ENCODE measurements around the gene IFIT3.
"Not testable (repeated sequence)": the region's sequence is repeated elsewhere in the genome, so short reads cannot be mapped to it uniquely, and the experiment has no call there.

The IFIT3 gene

GRCh38 chr10:89327803-89328441, at the start of gene IFIT3:
Gene IFIT3 (plus strand): TSS chr10:89327997. CDS start chr10:89328074, 77 bp downstream.
- DNase-seq (ENCODE audit: low read depth): peak; percentile 88

GRCh38 chr10:89278034-89278535, 49.7 kb upstream of the IFIT3 start:
- peak; percentile 98 for DNase-seq (ENCODE audit: low read depth)

- no peak for DNase-seq (ENCODE audit: low read depth)
These were observed 48.9 kb upstream of the IFIT3 start for GRCh38 chr10:89278900-89279392.

GRCh38 chr10:89279421-89279869, 48.4 kb upstream of the IFIT3 start:
- DNase-seq (ENCODE audit: low read depth): peak; percentile 76

GRCh38 chr10:89280508-89280907, 47.3 kb upstream of the IFIT3 start:
- DNase-seq (ENCODE audit: low read depth): no peak

- no peak for DNase-seq (ENCODE audit: low read depth)
These were observed 46.0 kb upstream of the IFIT3 start for GRCh38 chr10:89281606-89282395.

GRCh38 chr10:89283025-89283935, 44.5 kb upstream of the IFIT3 start:
- DNase-seq (ENCODE audit: low read depth): peak; percentile 62

- peak; percentile 90 for DNase-seq (ENCODE audit: low read depth)
These were observed 43.8 kb upstream of the IFIT3 start for GRCh38 chr10:89283936-89284475.

GRCh38 chr10:89284711-89285110, 43.1 kb upstream of the IFIT3 start:
- DNase-seq (ENCODE audit: low read depth): not testable (repeated sequence)

- DNase-seq (ENCODE audit: low read depth): peak; percentile 50
These were observed 42.5 kb upstream of the IFIT3 start for GRCh38 chr10:89285303-89285702.

GRCh38 chr10:89294721-89295239, 33.0 kb upstream of the IFIT3 start:
- no peak for DNase-seq (ENCODE audit: low read depth)

GRCh38 chr10:89295597-89295996, 32.2 kb upstream of the IFIT3 start:
- peak; percentile 95 for DNase-seq (ENCODE audit: low read depth)

- DNase-seq (ENCODE audit: low read depth): peak; percentile 82
These were observed 31.6 kb upstream of the IFIT3 start for GRCh38 chr10:89296220-89296648.

- no peak for DNase-seq (ENCODE audit: low read depth)
These were observed 30.4 kb upstream of the IFIT3 start for GRCh38 chr10:89297356-89297755.

GRCh38 chr10:89297791-89298190, 30.0 kb upstream of the IFIT3 start:
- DNase-seq (ENCODE audit: low read depth): no peak

- no peak for DNase-seq (ENCODE audit: low read depth)
These were observed 28.8 kb upstream of the IFIT3 start for GRCh38 chr10:89299031-89299430.

- peak; percentile 53 for DNase-seq (ENCODE audit: low read depth)
These were observed 26.6 kb upstream of the IFIT3 start for GRCh38 chr10:89301232-89301631.

GRCh38 chr10:89301721-89302445, 25.9 kb upstream of the IFIT3 start, which contains the start of gene IFIT2:
Gene IFIT2 (plus strand): TSS chr10:89302046. CDS start chr10:89302124, 78 bp downstream.
- peak; percentile 78 for DNase-seq (ENCODE audit: low read depth)

GRCh38 chr10:89302625-89303024, 25.2 kb upstream of the IFIT3 start:
- no peak for DNase-seq (ENCODE audit: low read depth)

GRCh38 chr10:89303161-89303560, 24.6 kb upstream of the IFIT3 start:
- no peak for DNase-seq (ENCODE audit: low read depth)
